ENCODE data around the gene AFF3. TPM values are rescaled to one million over a fixed set of nuclear protein-coding genes. Genes with fewer than 3 reads are reported as not detected.

AFF3 gene
- total RNA-seq, 4 donors from 2014 or later = 2.1 to 7.3 (median 3.5) TPM

- no peak for TF ChIP-seq POLR2A (IDR thresholded peaks at IDR 0.05)
- TF ChIP-seq, protein P1, sequence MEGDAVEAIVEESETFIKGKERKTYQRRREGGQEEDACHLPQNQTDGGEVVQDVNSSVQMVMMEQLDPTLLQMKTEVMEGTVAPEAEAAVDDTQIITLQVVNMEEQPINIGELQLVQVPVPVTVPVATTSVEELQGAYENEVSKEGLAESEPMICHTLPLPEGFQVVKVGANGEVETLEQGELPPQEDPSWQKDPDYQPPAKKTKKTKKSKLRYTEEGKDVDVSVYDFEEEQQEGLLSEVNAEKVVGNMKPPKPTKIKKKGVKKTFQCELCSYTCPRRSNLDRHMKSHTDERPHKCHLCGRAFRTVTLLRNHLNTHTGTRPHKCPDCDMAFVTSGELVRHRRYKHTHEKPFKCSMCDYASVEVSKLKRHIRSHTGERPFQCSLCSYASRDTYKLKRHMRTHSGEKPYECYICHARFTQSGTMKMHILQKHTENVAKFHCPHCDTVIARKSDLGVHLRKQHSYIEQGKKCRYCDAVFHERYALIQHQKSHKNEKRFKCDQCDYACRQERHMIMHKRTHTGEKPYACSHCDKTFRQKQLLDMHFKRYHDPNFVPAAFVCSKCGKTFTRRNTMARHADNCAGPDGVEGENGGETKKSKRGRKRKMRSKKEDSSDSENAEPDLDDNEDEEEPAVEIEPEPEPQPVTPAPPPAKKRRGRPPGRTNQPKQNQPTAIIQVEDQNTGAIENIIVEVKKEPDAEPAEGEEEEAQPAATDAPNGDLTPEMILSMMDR (IDR thresholded peaks at IDR 0.05) = no peak
- intact Hi-C loops (cut with DNase I; ENCODE audit: low total_unique reads) = no loop called here
- WGBS, 2 donors = 72 to 80% methylated on average over 6 of the region's 6 CpGs
Measured at GRCh38 chr2:99618579-99619097, 523.8 kb downstream of the AFF3 start.

DNA sequence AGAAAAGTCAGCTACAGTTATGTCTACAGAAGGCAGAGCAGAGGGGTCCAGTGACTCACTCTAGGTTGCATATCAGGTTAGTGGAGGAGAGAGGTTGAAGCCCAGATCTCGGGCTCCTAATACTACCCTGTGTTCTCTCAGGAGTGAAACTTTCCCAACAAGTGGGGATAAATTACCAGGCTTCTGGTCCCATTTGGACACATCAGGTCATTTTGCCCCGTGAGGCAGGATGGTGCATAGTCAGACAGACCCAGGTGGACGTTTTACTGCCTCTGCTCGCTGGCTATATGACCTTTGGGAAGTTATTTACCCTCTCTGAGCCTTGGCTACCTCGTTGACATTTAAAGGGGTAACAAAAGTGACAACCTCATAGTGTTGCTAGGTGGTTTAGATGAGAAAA, 524.6 kb downstream of the AFF3 start:
- intact Hi-C loops (cut with DNase I; ENCODE audit: low total_unique reads) = no loop called here
- no peak for DNase-seq (ENCODE audit: low spot score in 2 of 2)
- 70 to 71% methylated on average over 5 of the region's 5 CpGs for WGBS, 2 donors
- H3K4me3 ChIP-seq (ENCODE audit: low read depth, poor library complexity, severe bottlenecking) = no peak overlapping the region
- no peak for TF ChIP-seq POLR2A (IDR thresholded peaks at IDR 0.05)
- TF ChIP-seq, protein P1 (IDR thresholded peaks at IDR 0.05) = no peak

More at GRCh38 chr2:99618579-99619097, 523.8 kb downstream of the AFF3 start:
- no peak overlapping the region for H3K4me3 ChIP-seq (ENCODE audit: low read depth, poor library complexity, severe bottlenecking)
- no peak for DNase-seq (ENCODE audit: low spot score in 2 of 2)

GRCh38 chr2:99615247-99615771, 527.1 kb downstream of the AFF3 start:
- WGBS, 2 donors = 76 to 89% methylated on average over 12 of the region's 12 CpGs
- intact Hi-C loops (cut with DNase I; ENCODE audit: low total_unique reads) = no loop called here
- H3K4me3 ChIP-seq (ENCODE audit: low read depth, poor library complexity, severe bottlenecking) = no peak overlapping the region
- no peak for TF ChIP-seq POLR2A (IDR thresholded peaks at IDR 0.05)
- TF ChIP-seq, protein P1 (IDR thresholded peaks at IDR 0.05) = no peak
- no peak for DNase-seq (ENCODE audit: low spot score in 2 of 2)

DNA sequence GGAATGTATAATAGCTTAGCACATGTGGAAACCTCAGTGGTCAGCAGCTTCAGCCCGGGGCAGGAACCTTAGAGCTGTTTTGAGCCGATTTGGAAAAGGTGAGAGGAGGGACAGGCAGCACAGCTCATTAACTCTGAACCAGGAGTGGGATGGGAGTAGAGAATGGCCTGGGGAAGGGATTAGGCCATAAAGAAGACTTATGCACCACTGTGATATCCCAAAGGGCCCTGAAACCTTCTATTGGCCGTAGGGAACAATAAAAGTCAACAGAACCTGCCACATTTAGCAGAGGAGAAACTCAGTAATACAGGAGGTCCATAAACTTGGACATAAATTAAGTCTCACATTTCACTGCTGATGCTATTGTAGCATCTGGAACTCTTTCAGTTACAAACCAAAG, 528.4 kb downstream of the AFF3 start:
- H3K4me3 ChIP-seq (ENCODE audit: low read depth, poor library complexity, severe bottlenecking) = no peak overlapping the region
- TF ChIP-seq POLR2A (IDR thresholded peaks at IDR 0.05) = no peak
- TF ChIP-seq, protein P1 (IDR thresholded peaks at IDR 0.05) = no peak
- intact Hi-C loops (cut with DNase I; ENCODE audit: low total_unique reads) = no loop called here
- 53 to 62% methylated on average over 3 of the region's 3 CpGs for WGBS, 2 donors
- DNase-seq (ENCODE audit: low spot score in 2 of 2) = peak in 1 of 2 donors; percentile 7

DNA sequence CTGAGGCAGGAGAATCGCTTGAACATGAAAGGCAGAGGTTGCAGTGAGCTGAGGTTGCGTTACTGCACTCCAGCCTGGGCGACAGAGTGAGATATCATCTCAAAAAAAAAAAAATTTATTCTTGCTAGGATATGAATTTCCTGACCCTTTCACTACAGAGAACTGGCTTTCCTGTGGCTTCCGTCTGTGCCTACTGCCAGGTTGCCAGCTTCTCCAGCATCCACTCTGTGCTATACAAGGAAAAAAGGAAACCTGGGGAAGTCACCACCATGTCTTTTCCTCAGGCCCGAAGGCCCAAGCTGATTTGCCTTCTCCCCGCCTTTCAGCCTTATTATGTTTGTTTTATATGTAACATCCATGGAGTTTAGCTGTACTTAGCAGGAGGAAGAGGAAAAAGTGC, 530.6 kb downstream of the AFF3 start:
- DNase-seq (ENCODE audit: low spot score in 2 of 2) = no peak
- TF ChIP-seq, protein P1 (IDR thresholded peaks at IDR 0.05) = no peak
- no peak for TF ChIP-seq POLR2A (IDR thresholded peaks at IDR 0.05)
- intact Hi-C loops (cut with DNase I; ENCODE audit: low total_unique reads) = no loop called here
- 89 to 92% methylated on average over 6 of the region's 6 CpGs for WGBS, 2 donors
- no peak overlapping the region for H3K4me3 ChIP-seq (ENCODE audit: low read depth, poor library complexity, severe bottlenecking)

DNA sequence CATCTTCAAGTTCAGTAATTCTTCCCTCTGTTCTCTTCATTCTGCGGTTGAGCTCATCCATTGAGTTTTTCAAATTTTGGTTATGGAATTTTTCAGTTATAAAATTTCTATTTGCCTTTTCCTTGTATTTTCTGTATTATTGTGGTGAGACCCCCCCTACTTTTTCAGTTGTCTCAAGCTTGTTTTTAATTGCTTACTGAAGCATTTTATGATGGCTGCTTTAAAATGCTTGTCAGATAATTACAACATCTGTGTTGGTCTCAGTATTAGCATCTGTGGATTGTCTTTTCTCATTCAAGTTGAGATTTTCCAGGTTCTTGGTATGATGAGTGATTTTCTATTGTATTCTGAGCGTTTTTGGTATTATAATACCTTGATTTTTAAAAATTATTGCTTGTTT, 531.4 kb downstream of the AFF3 start:
- no peak overlapping the region for H3K4me3 ChIP-seq (ENCODE audit: low read depth, poor library complexity, severe bottlenecking)
- WGBS, 2 donors = 72 to 77% methylated on average over 2 of the region's 2 CpGs
- intact Hi-C loops (cut with DNase I; ENCODE audit: low total_unique reads) = no loop called here
- TF ChIP-seq POLR2A (IDR thresholded peaks at IDR 0.05) = no peak
- TF ChIP-seq, protein P1 (IDR thresholded peaks at IDR 0.05) = no peak
- DNase-seq (ENCODE audit: low spot score in 2 of 2) = no peak

Measured in lower leg skin (tissue), 4 donors.